Measurements from ENCODE around the gene STX19.

STX19 gene

GRCh38 chr3:94024385-94024784, 4.0 kb downstream of the STX19 start:
- 100% methylated on average over 2 of the region's 3 CpGs for WGBS

GRCh38 chr3:94020293-94020692, 8.1 kb downstream of the STX19 start:
- whole genome bisulfite sequencing: 100% methylated on average over 2 of the region's 3 CpGs
- Histone ChIP-seq H3K27me3 (ENCODE audit: insufficient read depth, low read length) (no peaks in the 10 kb centered on the region), H3K9ac (ENCODE audit: low read depth, low read length) (no peak overlapping the region), H3K27ac (ENCODE audit: low read depth, low read length) (no peak overlapping the region), H3K4me1 (ENCODE audit: insufficient read depth, low read length) (no peaks in the 10 kb centered on the region), H3K4me3 (ENCODE audit: low read length) (no peak overlapping the region), H3K36me3 (ENCODE audit: insufficient read depth, low read length) (0 out of 2 replicates have a peak, but pooled peaks cover 2% of the 10 kb centered on the region), H3K9me3 (ENCODE audit: insufficient read depth, low read depth, low read length) (no peaks in the 10 kb centered on the region)

More at GRCh38 chr3:94024385-94024784, 4.0 kb downstream of the STX19 start:
- Histone ChIP-seq H3K36me3 (ENCODE audit: insufficient read depth, low read length) (0 out of 2 replicates have a peak, but pooled peaks cover 2% of the 10 kb centered on the region), H3K9me3 (ENCODE audit: insufficient read depth, low read depth, low read length) (no peaks in the 10 kb centered on the region), H3K27me3 (ENCODE audit: insufficient read depth, low read length) (no peaks in the 10 kb centered on the region), H3K9ac (ENCODE audit: low read depth, low read length) (no peak overlapping the region), H3K4me3 (ENCODE audit: low read length) (no peak overlapping the region), H3K27ac (ENCODE audit: low read depth, low read length) (no peak overlapping the region), H3K4me1 (ENCODE audit: insufficient read depth, low read length) (peaks cover 7% of the 10 kb centered on the region; the same call in 1 of the 2 replicates)

GRCh38 chr3:94019659-94020058, 8.7 kb downstream of the STX19 start:
- 87% methylated on average over 2 of the region's 2 CpGs for WGBS
- H3K4me3 ChIP-seq (ENCODE audit: low read length): no peak overlapping the region
- no peak overlapping the region for H3K9ac ChIP-seq (ENCODE audit: low read depth, low read length)
- H3K27ac ChIP-seq (ENCODE audit: low read depth, low read length): no peak overlapping the region
- no peaks in the 10 kb centered on the region for H3K9me3 ChIP-seq (ENCODE audit: insufficient read depth, low read depth, low read length)
- 0 out of 2 replicates have a peak, but pooled peaks cover 2% of the 10 kb centered on the region for H3K36me3 ChIP-seq (ENCODE audit: insufficient read depth, low read length)
- no peaks in the 10 kb centered on the region for H3K27me3 ChIP-seq (ENCODE audit: insufficient read depth, low read length)
- no peaks in the 10 kb centered on the region for H3K4me1 ChIP-seq (ENCODE audit: insufficient read depth, low read length)

- no peaks in the 10 kb centered on the region for H3K36me3 ChIP-seq (ENCODE audit: insufficient read depth, low read length)
- no peak overlapping the region for H3K4me3 ChIP-seq (ENCODE audit: low read length)
- H3K9me3 ChIP-seq (ENCODE audit: insufficient read depth, low read depth, low read length): no peaks in the 10 kb centered on the region
- no CpG with 5 or more reads among the region's 1 CpG for WGBS
- no peak overlapping the region for H3K9ac ChIP-seq (ENCODE audit: low read depth, low read length)
- no peaks in the 10 kb centered on the region for H3K4me1 ChIP-seq (ENCODE audit: insufficient read depth, low read length)
- no peaks in the 10 kb centered on the region for H3K27me3 ChIP-seq (ENCODE audit: insufficient read depth, low read length)
- H3K27ac ChIP-seq (ENCODE audit: low read depth, low read length): no peak overlapping the region
Measured at GRCh38 chr3:94015025-94015424, 13.4 kb downstream of the STX19 start.

- Histone ChIP-seq H3K9me3 (ENCODE audit: insufficient read depth, low read depth, low read length) (no peaks in the 10 kb centered on the region), H3K4me3 (ENCODE audit: low read length) (no peak overlapping the region), H3K9ac (ENCODE audit: low read depth, low read length) (no peak overlapping the region), H3K27me3 (ENCODE audit: insufficient read depth, low read length) (no peaks in the 10 kb centered on the region), H3K4me1 (ENCODE audit: insufficient read depth, low read length) (no peaks in the 10 kb centered on the region), H3K36me3 (ENCODE audit: insufficient read depth, low read length) (no peaks in the 10 kb centered on the region), H3K27ac (ENCODE audit: low read depth, low read length) (no peak overlapping the region)
- 98% methylated on average over 1 of the region's 1 CpG for WGBS
Measured at GRCh38 chr3:94012185-94012584, 16.2 kb downstream of the STX19 start.

GRCh38 chr3:94011233-94011711, 17.1 kb downstream of the STX19 start:
- no peaks in the 10 kb centered on the region; the same call in 1 of the 2 replicates for H3K36me3 ChIP-seq (ENCODE audit: insufficient read depth, low read length)
- H3K9ac ChIP-seq (ENCODE audit: low read depth, low read length): no peak overlapping the region
- no peaks in the 10 kb centered on the region for H3K4me1 ChIP-seq (ENCODE audit: insufficient read depth, low read length)
- no peaks in the 10 kb centered on the region for H3K27me3 ChIP-seq (ENCODE audit: insufficient read depth, low read length)
- 100% methylated on average over 3 of the region's 3 CpGs for WGBS
- H3K9me3 ChIP-seq (ENCODE audit: insufficient read depth, low read depth, low read length): no peaks in the 10 kb centered on the region
- H3K27ac ChIP-seq (ENCODE audit: low read depth, low read length): no peak overlapping the region
- no peak overlapping the region for H3K4me3 ChIP-seq (ENCODE audit: low read length)

- WGBS: 88% methylated on average over 2 of the region's 2 CpGs
- H3K4me3 ChIP-seq (ENCODE audit: low read length): no peak overlapping the region
- H3K9me3 ChIP-seq (ENCODE audit: insufficient read depth, low read depth, low read length): no peaks in the 10 kb centered on the region
- H3K9ac ChIP-seq (ENCODE audit: low read depth, low read length): no peak overlapping the region
- no peaks in the 10 kb centered on the region for H3K27me3 ChIP-seq (ENCODE audit: insufficient read depth, low read length)
- no peak overlapping the region for H3K27ac ChIP-seq (ENCODE audit: low read depth, low read length)
- H3K36me3 ChIP-seq (ENCODE audit: insufficient read depth, low read length): no peaks in the 10 kb centered on the region; the same call in 1 of the 2 replicates
- H3K4me1 ChIP-seq (ENCODE audit: insufficient read depth, low read length): no peaks in the 10 kb centered on the region
Measured at GRCh38 chr3:94009608-94010007, 18.8 kb downstream of the STX19 start.

GRCh38 chr3:94008253-94008652, 20.1 kb downstream of the STX19 start:
- Histone ChIP-seq H3K27me3 (ENCODE audit: insufficient read depth, low read length) (no peaks in the 10 kb centered on the region), H3K9me3 (ENCODE audit: insufficient read depth, low read depth, low read length) (no peaks in the 10 kb centered on the region), H3K4me3 (ENCODE audit: low read length) (no peak overlapping the region), H3K27ac (ENCODE audit: low read depth, low read length) (no peak overlapping the region), H3K36me3 (ENCODE audit: insufficient read depth, low read length) (no peaks in the 10 kb centered on the region; the same call in 1 of the 2 replicates), H3K9ac (ENCODE audit: low read depth, low read length) (no peak overlapping the region), H3K4me1 (ENCODE audit: insufficient read depth, low read length) (no peaks in the 10 kb centered on the region)
- 90% methylated on average over 2 of the region's 2 CpGs for WGBS

- H3K9ac ChIP-seq (ENCODE audit: low read depth, low read length): no peak overlapping the region
- 100% methylated on average over 1 of the region's 4 CpGs for WGBS
- no peaks in the 10 kb centered on the region for H3K27me3 ChIP-seq (ENCODE audit: insufficient read depth, low read length)
- H3K36me3 ChIP-seq (ENCODE audit: insufficient read depth, low read length): no peaks in the 10 kb centered on the region; the same call in 1 of the 2 replicates
- H3K4me3 ChIP-seq (ENCODE audit: low read length): no peak overlapping the region
- no peaks in the 10 kb centered on the region for H3K4me1 ChIP-seq (ENCODE audit: insufficient read depth, low read length)
- H3K27ac ChIP-seq (ENCODE audit: low read depth, low read length): no peak overlapping the region
- no peaks in the 10 kb centered on the region for H3K9me3 ChIP-seq (ENCODE audit: insufficient read depth, low read depth, low read length)
Measured at GRCh38 chr3:94004301-94004910, 24.0 kb downstream of the STX19 start.

- no peaks in the 10 kb centered on the region for H3K27me3 ChIP-seq (ENCODE audit: insufficient read depth, low read length)
- WGBS: 93% methylated on average over 3 of the region's 3 CpGs
- H3K27ac ChIP-seq (ENCODE audit: low read depth, low read length): no peak overlapping the region
- no peaks in the 10 kb centered on the region; the same call in 1 of the 2 replicates for H3K36me3 ChIP-seq (ENCODE audit: insufficient read depth, low read length)
- H3K9me3 ChIP-seq (ENCODE audit: insufficient read depth, low read depth, low read length): no peaks in the 10 kb centered on the region
- H3K4me3 ChIP-seq (ENCODE audit: low read length): no peak overlapping the region
- no peaks in the 10 kb centered on the region for H3K4me1 ChIP-seq (ENCODE audit: insufficient read depth, low read length)
- no peak overlapping the region for H3K9ac ChIP-seq (ENCODE audit: low read depth, low read length)
Measured at GRCh38 chr3:94001827-94002495, 26.4 kb downstream of the STX19 start.

- no peaks in the 10 kb centered on the region for H3K27me3 ChIP-seq (ENCODE audit: insufficient read depth, low read length)
- H3K36me3 ChIP-seq (ENCODE audit: insufficient read depth, low read length): no peaks in the 10 kb centered on the region; the same call in 1 of the 2 replicates
- no peaks in the 10 kb centered on the region for H3K9me3 ChIP-seq (ENCODE audit: insufficient read depth, low read depth, low read length)
- H3K9ac ChIP-seq (ENCODE audit: low read depth, low read length): no peak overlapping the region
- WGBS: 100% methylated on average over 1 of the region's 1 CpG
- no peak overlapping the region for H3K27ac ChIP-seq (ENCODE audit: low read depth, low read length)
- H3K4me1 ChIP-seq (ENCODE audit: insufficient read depth, low read length): no peaks in the 10 kb centered on the region
- H3K4me3 ChIP-seq (ENCODE audit: low read length): no peak overlapping the region
Measured at GRCh38 chr3:94001191-94001590, 27.2 kb downstream of the STX19 start.
